D721Med (cell line): ENCODE measurements around the gene MCOLN2.

ENCODE experiments used
- DNase-seq: peaks from one replicate; pipeline ENCODE4 v3.0.0; 2011; ENCODE audit warnings: low spot score; ENCODE audit not compliant: insufficient read length
- FAIRE-seq: peaks from 2 replicates; lab custom pipeline; 2011; peaks lifted over from hg19 to GRCh38; lab: Jason Lieb, UNC
- CTCF ChIP-seq: IDR thresholded peaks from 2 replicates; pipeline ENCODE4 v1.5.1; 2012; ENCODE audit warnings: mild to moderate bottlenecking, control low read depth; ENCODE audit not compliant: insufficient read depth; ENCODE audit errors: missing control alignments

Gene MCOLN2

GRCh38 chr1:84946631-84947030 is 50.3 kb downstream of the MCOLN2 start:
- FAIRE-seq = no peak
- DNase-seq = no peak
- no peak for TF ChIP-seq CTCF

- FAIRE-seq = peak; percentile 71
- no peak for DNase-seq
Measured at GRCh38 chr1:84944767-84945486, 52.0 kb downstream of the MCOLN2 start.

GRCh38 chr1:84941843-84942242 is 55.1 kb downstream of the MCOLN2 start:
- no peak for TF ChIP-seq CTCF
- no peak for FAIRE-seq
- no peak for DNase-seq

More at GRCh38 chr1:84944767-84945486, 52.0 kb downstream of the MCOLN2 start:
- peak; percentile 86 for TF ChIP-seq CTCF

GRCh38 chr1:84940481-84940880 is 56.4 kb downstream of the MCOLN2 start:
- no peak for TF ChIP-seq CTCF
- no peak for FAIRE-seq
- no peak for DNase-seq

- TF ChIP-seq CTCF = no peak
- no peak for DNase-seq
- no peak for FAIRE-seq
Measured at GRCh38 chr1:84939761-84940160, 57.2 kb downstream of the MCOLN2 start.

GRCh38 chr1:84939151-84939550 is 57.8 kb downstream of the MCOLN2 start:
- no peak for DNase-seq
- no peak for FAIRE-seq
- no peak for TF ChIP-seq CTCF

GRCh38 chr1:84936116-84936810 is 60.6 kb downstream of the MCOLN2 start:
- FAIRE-seq = peak; percentile 90
- DNase-seq = no peak
- TF ChIP-seq CTCF = peak; percentile 90
